ENCODE measurements around the gene MEIKIN.

GRCh38 chr5:131786036-131786435 lies 159.4 kb downstream of the MEIKIN start:
- TF ChIP-seq ZNF274 (IDR thresholded peaks at IDR 0.05; ENCODE audit: low read depth, low read length) = no peak
- no peak for TF ChIP-seq YY1 (IDR thresholded peaks at IDR 0.05; ENCODE audit: insufficient read depth, insufficient read length)

Measured in NT2/D1 (cell line).